NCI-H524 (cell line): ENCODE measurements around the gene PRKCH.
A peak's percentile ranks its signal among the peaks of the same experiment; 100 is the strongest.

Experiments used
- DNase-seq, 2 experiments: peaks; one replicate each; lab custom pipeline; 2025; lab: John Stamatoyannopoulos, UW

PRKCH gene

GRCh38 chr14:61553730-61554641 lies 232.6 kb downstream of the PRKCH start:
- no peak for DNase-seq

DNA sequence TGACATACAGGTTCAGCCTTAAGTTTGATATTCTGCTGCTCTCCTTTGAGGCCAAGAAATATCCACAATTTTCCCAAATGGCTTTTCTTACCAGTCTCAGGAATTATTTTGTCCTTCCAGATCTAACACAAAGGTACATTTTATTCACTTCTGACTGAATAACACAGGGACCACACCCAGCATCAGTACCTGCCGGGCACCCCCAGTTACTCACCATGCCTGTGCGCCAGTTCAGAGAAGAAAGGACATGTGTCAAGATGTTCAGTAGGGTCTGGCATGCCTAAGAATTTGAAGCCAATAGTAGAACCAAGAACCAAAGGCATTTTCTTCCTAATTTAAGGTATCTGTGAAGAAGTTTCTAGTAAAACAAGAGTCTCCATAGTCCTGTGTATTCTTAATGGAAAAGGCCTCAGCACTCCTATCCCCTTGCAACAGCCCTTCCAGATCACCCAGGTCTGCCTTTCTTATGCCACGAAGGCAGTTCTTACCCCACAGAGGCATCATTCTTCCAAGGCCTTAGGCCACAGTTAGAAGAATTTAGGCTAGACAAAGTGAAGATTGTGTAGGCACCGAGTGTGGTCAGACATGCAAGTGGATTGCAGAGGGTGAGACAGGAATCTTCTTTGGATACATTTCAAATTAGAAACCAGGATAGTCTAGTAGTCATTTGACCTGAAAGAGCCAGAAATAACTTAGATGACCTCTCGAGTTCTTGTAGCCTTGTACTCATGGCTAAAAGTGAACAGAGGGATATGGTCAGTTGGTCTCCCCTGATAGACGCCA lies 233.9 kb downstream of the PRKCH start:
- no peak for DNase-seq

GRCh38 chr14:61556455-61556854 lies 235.1 kb downstream of the PRKCH start:
- no peak for DNase-seq

DNA sequence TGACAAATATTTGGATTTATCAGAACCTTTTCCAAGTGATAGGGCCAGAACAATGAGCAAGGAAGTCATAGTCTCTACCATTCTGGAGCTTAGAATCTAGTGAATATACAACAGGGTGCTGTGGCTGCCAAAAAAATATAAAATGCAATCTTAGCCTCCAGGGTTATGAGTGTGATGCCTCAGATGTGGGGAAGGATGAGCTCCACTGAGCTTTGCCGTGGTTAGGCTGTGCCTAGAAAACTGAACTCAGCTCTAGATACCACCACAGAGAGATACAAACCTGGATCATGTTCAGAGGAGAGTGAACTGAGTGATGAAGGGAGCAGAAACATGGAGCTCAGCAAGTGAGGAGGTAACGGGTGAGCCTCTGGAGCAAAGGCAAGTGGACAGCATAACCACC lies 235.9 kb downstream of the PRKCH start:
- no peak for DNase-seq

GRCh38 chr14:61557854-61558253 lies 236.5 kb downstream of the PRKCH start:
- no peak for DNase-seq

GRCh38 chr14:61558271-61558670 lies 236.9 kb downstream of the PRKCH start:
- DNase-seq, result peak; percentile 83 to 84

GRCh38 chr14:61559641-61560201 lies 238.3 kb downstream of the PRKCH start:
- peak in 1 of 2 experiments; percentile 18 for DNase-seq

DNA sequence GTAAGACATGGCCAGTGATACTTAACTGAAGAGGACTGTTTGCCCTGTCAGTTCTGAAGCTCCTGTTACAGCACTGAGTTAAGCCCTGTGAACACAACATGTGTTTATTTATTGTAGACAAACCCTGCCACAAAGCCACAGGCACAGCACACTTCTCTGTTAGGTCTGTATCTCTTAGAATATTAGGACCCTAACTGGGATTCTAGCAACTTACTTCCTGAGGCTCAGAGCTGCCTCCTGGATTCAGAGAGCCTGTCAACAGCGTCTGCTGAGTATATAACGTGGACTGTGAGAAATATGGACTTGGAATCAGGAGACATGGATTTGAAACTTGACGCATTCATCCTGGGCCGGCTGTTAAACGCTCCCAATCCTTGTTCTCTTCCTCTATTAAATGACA lies 238.9 kb downstream of the PRKCH start:
- DNase-seq, result no peak

GRCh38 chr14:61561104-61561503 lies 239.7 kb downstream of the PRKCH start:
- DNase-seq, result no peak

DNA sequence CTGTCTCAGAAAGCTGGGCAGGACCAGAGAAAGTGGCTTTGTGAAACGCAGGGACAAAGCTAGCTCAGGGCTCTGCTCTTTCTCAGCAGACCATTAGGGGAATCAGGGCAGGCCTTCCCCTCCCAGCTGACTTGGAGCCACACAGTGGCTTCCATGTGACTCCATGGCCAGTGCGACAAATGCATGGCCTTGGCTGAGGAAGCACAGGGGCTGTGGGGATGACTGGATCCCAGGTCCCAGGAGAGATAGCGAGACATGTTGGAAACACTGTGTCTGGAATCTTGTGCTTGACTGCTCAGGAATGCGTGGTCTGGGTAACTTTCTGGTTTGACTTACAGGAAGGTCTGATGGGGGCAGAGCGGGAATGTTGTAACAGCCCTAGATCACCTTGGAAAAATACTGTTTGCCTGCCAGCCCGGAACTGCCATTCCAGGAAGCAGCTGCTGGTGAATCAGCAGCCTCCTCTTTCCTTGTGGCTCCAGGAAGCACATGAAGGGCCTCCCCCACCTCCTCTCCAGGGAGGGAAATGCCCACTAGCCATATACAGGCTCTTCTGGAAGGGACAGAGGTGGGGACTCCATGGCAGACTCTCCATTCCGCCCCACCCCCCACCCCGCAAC lies 240.4 kb downstream of the PRKCH start:
- no peak for DNase-seq

DNA sequence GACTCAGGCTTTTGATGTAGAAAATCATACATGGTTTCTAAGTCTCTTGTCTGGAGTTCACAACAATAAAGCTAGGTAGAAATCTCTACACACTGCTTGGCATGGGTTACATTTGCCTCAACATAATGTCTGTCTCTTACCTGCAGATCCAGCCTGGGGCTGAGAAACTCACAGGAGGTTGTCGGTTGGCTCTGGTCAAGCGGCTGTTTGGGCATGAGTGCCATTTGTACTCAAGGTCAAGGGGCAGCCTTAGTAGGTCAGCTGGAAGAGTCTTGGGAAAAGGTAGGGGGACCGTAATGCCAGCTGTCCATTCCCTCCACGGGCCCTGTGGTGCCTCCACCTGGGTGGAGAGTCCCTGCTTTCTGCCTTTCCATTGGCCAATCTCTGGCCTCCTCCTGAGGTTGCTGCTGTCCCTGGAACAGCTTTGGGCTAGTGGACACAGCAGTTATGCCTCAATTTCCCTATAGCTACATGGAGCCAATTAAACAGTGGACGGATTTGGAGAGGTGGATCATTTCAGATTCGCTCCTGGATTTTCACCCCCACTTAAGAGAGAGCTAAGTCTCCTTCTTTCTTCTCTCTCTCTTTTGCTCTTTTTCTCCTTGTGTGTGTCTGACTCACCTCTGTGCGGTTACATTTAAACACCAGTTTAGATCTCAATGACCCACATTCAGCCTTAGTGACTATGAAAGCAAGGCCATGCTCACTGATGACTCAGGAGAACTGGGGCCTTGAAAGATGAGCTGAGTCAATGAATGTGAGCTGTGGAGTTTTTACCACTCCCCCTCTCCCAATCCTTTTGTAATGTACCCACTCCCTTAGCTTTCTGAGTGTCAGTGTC lies 241.2 kb downstream of the PRKCH start:
- DNase-seq, result no peak

DNA sequence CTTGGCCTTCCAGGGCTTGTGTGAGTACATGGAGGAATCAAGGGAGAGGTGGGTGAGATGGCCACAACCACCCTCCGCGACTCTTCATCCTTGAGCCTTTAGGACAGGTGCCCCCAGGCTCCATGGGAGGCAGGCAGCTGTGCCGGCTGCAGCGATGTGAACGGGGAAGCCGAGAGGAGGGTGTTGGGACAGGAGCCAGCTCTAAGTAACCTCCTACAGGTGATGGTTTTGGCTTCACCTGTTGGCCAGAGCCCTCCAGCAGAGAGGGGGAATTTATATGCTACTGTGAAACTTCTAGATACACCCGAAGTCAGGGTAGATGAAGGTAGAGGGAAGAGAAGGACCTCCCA lies 241.8 kb downstream of the PRKCH start:
- DNase-seq, result no peak

DNA sequence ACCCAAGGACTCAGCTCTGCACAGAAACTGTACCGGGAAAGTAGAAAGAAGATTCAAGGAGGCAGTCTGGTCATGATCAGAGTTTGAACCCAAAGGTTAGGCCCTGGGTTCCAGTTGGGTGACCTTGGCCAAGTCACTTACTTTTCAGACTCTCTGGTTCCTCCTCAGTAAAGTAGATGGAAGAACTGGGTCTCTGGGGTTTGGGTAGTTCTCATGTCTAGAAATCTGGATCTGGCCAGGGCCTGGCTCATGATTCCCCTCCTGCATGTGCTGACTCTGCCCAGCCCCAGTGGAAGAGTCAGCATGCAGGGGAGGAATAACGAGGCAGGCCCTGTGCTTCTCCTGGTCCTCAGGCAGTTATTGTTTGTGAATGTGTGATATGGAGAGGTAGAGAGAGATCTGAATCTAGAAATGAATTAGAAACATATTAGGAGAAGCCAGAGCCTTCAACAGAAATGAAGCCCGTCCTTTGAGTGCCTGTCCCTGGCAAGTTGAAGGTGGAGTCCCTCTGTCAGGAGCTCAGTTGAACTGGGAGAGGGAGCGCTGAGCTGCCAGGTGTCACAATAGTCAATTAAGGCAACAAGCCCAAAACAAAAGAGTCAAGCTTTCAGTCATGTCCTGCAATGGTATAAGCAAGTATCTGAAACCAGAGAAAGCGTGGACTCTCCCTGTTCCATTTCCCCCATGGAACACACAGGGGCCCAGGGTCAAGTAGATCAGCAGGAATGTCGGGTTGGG lies 242.7 kb downstream of the PRKCH start:
- DNase-seq, result no peak

- DNase-seq, result no peak
These were observed 243.3 kb downstream of the PRKCH start for GRCh38 chr14:61564618-61565091.

DNA sequence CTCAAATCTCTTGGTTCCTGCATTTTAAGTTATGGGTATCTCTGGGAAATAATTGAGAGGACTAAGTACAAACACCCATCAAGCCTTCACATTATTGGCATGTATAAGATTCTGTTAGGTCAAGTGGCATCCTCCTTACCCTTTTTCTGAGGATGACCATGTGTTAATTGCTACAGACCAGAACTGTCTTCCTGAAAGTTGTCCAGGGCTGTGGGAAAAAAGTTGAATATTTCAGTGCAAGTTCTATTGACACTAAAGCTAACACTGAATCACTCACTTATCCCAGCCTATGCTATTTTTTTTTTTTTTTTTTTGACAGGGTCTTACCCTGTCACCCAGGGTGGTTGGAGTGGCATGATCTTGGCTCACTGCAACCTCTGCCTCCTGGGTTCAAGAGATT lies 243.8 kb downstream of the PRKCH start:
- DNase-seq, result no peak

DNA sequence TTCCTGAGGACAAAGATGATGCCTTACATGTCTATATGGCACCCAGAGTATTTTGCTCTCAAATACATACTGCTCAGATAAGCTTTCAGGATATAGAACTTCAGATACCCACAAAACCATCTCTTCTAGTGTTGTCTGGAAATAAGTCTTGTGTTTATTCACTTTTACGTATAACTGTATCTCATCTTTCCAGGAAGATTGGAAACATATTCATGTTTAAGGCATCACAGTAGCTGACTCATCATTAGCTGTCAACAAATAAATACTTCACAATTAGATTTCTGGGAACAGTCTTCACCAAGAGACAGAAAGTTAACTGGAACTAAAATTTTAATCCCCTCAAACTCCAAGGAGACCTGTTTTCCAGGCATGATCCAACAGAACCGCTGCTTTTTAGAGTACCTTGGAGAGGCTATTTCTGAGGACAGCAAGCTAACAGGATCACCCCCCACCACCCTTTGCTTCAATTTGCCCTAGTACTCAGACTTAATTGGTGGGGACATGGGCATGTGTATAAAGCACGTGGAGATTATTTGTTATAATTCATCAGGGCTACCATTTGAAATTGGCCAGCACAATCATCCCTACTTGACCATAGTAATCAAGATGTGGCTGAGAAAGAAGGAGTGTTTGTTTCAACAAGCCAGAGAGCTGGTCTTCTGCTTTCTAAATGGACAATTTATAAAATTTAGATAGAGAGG lies 244.6 kb downstream of the PRKCH start:
- DNase-seq, result no peak

- DNase-seq, result no peak
These were observed 245.3 kb downstream of the PRKCH start for GRCh38 chr14:61566537-61567225.

GRCh38 chr14:61567838-61568571 lies 246.6 kb downstream of the PRKCH start:
- no peak for DNase-seq

GRCh38 chr14:61568572-61569011 lies 247.2 kb downstream of the PRKCH start:
- peak; percentile 56 to 73 for DNase-seq
